GM12875 (cell line): Measurements from ENCODE around the gene OR4D1.

Source experiments
- H3K4me3 ChIP-seq: one replicate; pipeline ENCODE4 v1.5.1; 2011; ENCODE audit warnings: low read depth, low read length, control low read depth
- CTCF ChIP-seq: IDR thresholded peaks from 2 replicates; pipeline ENCODE4 v1.5.1; 2011; ENCODE audit warnings: low read depth, mild to moderate bottlenecking, control low read depth, inconsistent platforms, low read length, moderate library complexity, borderline replicate concordance; ENCODE audit not compliant: insufficient read depth

The OR4D1 gene

GRCh38 chr17:58156839-58157803 lies 8.9 kb downstream of the OR4D1 start:
- H3K4me3 ChIP-seq: no peak overlapping the region

GRCh38 chr17:58158181-58158580 lies 10.0 kb downstream of the OR4D1 start:
- H3K4me3 ChIP-seq: no peak overlapping the region
- no peak for TF ChIP-seq CTCF

More at GRCh38 chr17:58156839-58157803, 8.9 kb downstream of the OR4D1 start:
- TF ChIP-seq CTCF: no peak

- no peak for TF ChIP-seq CTCF
- no peak overlapping the region for H3K4me3 ChIP-seq
These were observed 13.4 kb downstream of the OR4D1 start for GRCh38 chr17:58161566-58161965.

GRCh38 chr17:58165981-58166380 lies 17.8 kb downstream of the OR4D1 start:
- TF ChIP-seq CTCF: no peak

GRCh38 chr17:58166682-58167081 lies 18.5 kb downstream of the OR4D1 start, which contains the start of gene OR4D2:
Gene OR4D2 (plus strand): TSS chr17:58166982. CDS start chr17:58169656, 2,674 bp downstream.
- TF ChIP-seq CTCF: no peak

More at GRCh38 chr17:58165981-58166380, 17.8 kb downstream of the OR4D1 start:
- no peak overlapping the region for H3K4me3 ChIP-seq

GRCh38 chr17:58170622-58171021 lies 22.4 kb downstream of the OR4D1 start:
- TF ChIP-seq CTCF: no peak
- H3K4me3 ChIP-seq: no peak overlapping the region

More at GRCh38 chr17:58166682-58167081, 18.5 kb downstream of the OR4D1 start, which contains the start of gene OR4D2:
- no peak within 1 kb of the TSS for H3K4me3 ChIP-seq
